ENCODE results near the gene SASH1. TPM values are rescaled to one million over a fixed set of nuclear protein-coding genes. Genes with fewer than 3 reads are reported as not detected.

The SASH1 gene
- total RNA-seq, 2 donors from 2014 or later, result 33.4 to 36.2 TPM

GRCh38 chr6:148523551-148523950, 180.9 kb downstream of the SASH1 start:
- DNase-seq (no peak), ATAC-seq (no peak)
- intact Hi-C loops (cut with DNase I), result no loop called here

GRCh38 chr6:148524471-148524882, 181.8 kb downstream of the SASH1 start:
- peak in 1 of 2 donors; percentile 44 for ATAC-seq
- intact Hi-C loops (cut with DNase I), result no loop called here
- DNase-seq, result no peak

GRCh38 chr6:148524976-148525375, 182.3 kb downstream of the SASH1 start:
- intact Hi-C loops (cut with DNase I), result no loop called here
- ATAC-seq, result peak in 1 of 2 donors; percentile 42
- no peak for DNase-seq

DNA sequence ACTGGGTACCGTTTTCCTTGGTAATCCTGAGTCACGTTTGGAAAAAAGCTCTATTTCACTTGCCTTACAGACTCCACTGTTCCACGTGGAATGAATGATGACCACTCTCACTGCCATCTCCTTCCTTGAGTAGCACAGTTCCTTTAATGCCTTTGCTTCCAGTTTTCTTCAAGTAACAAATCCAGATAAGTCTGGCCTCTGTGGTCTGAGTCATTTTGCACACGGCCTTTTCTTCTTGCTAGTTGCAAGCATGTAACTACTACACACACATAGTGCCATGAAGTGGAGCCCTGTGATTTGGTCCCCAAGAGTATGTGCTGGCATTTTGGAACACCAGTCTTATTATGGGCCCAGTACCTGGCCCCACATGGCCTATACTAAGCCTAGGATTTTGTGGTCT, 182.8 kb downstream of the SASH1 start:
- DNase-seq, result no peak
- ATAC-seq, result peak in 1 of 2 donors; percentile 27
- intact Hi-C loops (cut with DNase I), result no loop called here

DNA sequence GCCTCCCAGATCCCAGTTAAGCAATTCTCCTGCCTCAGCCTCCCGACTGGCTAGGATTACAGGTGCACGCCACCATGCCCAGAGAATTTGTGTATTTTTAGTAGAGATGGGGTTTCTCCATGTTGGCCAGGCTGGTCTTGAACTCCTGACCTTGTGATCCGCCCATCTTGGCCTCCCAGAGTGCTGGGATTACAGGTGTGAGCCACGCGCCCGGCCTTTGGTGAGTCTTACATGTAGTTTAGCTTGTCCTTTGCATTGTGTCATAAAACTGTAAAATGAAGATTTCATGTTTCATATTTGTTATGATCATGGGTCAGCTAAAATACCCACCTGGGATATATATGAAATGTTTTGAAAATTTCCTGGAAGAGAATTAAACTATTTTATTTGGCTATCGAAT, 183.5 kb downstream of the SASH1 start:
- DNase-seq (no peak), ATAC-seq (no peak)
- intact Hi-C loops (cut with DNase I), result no loop called here

DNA sequence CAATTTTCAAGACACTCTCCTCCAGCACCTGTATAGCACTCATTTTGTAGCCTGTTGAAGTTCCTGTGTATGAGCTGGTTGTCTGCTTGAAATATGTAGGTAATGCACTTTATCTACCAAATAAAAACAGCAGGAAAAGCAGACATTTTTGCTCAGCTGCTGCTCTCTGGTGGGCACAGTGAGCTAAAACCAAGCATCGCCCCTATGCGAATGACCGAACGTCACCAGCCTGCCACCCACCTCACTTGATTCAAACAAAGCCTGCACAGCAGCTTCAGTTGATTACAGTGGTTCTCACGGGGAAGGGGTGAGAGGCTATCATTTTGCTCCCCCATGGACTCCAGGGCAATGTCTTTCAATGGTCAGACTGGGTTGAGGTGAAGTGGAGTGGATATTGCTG, 185.7 kb downstream of the SASH1 start:
- ATAC-seq (no peak), DNase-seq (no peak)
- intact Hi-C loops (cut with DNase I), result no loop called here

GRCh38 chr6:148529010-148529409, 186.4 kb downstream of the SASH1 start:
- no peak for DNase-seq
- ATAC-seq, result no peak
- intact Hi-C loops (cut with DNase I), result no loop called here

DNA sequence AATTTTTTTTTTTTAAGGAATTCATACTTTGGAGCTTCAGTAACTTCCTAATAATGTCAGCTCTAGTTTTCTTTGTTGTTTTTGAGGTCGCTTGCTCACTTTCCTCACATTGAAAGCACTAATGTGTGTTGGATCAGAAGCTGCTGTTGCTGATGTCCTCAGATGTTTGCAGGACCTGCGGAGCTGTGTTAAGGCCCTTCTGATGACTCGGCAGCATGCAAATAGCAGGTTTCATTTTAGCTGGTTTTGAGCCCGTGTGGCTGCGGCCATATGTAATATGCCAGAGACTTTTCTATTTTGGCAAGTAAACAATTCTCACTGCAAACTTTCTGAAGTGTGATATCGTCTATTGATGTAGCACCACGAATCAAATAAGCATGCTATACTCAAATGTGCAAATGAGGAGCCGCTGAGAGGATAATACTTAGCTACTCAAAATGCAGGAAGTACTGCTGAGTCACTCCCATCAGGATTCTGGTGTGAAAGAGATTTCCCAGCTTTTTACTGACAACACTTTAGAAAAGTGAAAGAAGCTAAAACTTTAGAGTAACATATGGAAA, 187.8 kb downstream of the SASH1 start:
- intact Hi-C loops (cut with DNase I), result no loop called here
- DNase-seq (no peak), ATAC-seq (peak; percentile 50 to 65)

DNA sequence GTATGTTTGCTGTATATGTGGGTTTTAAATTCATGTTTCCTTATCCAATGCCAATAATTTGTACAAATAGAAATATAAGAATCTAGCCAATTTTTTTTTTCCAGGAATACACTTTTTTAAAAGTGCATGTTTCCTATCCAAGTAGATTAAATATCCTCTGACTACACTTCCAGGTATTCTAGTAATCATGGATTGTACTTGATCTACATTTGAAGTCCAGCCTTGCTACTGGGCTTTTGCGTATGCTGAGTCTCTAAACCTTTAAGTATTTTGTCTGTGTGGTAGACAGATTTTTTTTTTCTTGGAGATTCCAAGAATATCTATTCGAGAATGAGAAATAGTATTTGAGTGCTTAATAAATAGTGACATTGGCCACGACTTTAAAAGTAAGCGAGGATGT, 188.3 kb downstream of the SASH1 start:
- no peak for ATAC-seq
- intact Hi-C loops (cut with DNase I), result no loop called here
- DNase-seq, result no peak

DNA sequence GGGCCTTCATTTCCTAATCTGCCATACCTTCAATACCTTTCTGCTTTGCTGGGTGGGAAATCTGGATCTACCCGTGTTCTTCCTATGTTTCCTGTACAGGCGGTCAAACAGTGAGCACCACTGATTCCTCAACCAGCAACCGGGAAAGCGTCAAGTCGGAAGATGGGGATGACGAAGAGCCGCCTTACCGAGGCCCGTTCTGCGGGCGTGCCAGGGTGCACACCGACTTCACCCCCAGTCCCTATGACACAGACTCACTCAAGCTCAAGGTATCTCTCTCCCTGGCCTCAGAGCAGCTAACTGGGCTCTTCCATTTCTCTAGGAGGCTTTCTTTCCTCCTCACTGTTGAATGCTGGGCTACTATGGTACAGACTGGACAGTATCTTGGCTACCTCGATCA, 190.1 kb downstream of the SASH1 start:
- DNase-seq (no peak), ATAC-seq (no peak)
- intact Hi-C loops (cut with DNase I), result no loop called here

DNA sequence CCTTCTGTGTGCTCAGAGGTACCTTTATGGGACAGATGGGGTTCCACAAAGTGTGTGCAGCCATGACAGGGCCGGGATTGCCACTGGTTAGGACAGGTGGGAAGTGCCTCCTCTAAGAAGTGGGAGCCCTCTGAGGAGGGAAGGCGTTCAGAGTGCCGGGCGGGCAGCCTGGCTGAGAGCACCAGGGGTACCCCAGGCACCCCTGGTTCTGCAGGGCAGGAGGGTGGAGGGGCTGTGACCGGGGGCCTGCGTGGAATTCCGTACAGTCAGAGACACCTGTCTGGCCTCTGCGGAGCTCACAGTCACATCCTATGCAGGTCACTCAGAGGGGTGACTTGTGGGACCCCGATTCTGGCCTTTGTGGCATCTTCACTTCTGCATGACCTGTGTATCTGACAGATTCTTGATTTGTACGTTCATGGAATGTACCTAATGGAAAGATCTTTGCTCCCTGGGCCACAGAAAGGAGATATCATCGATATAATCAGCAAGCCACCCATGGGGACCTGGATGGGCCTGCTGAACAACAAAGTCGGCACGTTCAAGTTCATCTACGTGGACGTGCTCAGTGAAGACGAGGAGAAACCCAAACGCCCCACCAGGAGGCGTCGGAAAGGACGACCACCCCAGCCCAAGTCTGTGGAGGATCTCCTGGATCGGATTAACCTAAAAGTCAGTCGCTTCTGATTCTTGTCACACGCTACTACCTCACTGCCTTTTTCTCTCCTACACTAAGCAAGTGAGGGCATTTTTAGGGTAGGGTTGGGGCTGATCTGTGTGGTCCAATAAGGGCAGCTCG, 190.9 kb downstream of the SASH1 start:
- no peak for DNase-seq
- intact Hi-C loops (cut with DNase I), result no loop called here
- ATAC-seq, result no peak

GRCh38 chr6:148534871-148535270, 192.2 kb downstream of the SASH1 start:
- no peak for DNase-seq
- ATAC-seq, result no peak
- intact Hi-C loops (cut with DNase I), result no loop called here

GRCh38 chr6:148535381-148535780, 192.7 kb downstream of the SASH1 start:
- no peak for ATAC-seq
- intact Hi-C loops (cut with DNase I), result no loop called here

DNA sequence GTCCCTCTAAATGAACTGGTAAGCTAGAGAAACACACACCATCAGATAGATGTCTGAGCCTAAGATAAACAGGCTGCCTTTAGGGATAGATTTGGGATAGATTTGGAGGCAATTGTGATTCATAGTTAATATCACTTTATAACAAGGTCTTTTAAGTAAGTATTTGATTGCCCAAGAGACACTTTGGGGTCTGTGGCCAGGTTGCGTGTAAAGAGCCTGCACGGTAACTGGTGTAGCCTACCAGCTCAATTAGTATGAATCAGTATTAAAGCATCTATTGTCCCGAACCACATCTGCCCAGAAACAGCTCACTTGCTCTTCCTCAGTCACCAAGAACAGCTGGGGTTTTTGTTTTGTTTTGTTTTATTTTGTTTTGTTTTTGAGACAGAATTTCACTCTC, 193.3 kb downstream of the SASH1 start:
- intact Hi-C loops (cut with DNase I), result no loop called here
- DNase-seq, result no peak
- ATAC-seq, result no peak

More at GRCh38 chr6:148535381-148535780, 192.7 kb downstream of the SASH1 start:
- no peak for DNase-seq

DNA sequence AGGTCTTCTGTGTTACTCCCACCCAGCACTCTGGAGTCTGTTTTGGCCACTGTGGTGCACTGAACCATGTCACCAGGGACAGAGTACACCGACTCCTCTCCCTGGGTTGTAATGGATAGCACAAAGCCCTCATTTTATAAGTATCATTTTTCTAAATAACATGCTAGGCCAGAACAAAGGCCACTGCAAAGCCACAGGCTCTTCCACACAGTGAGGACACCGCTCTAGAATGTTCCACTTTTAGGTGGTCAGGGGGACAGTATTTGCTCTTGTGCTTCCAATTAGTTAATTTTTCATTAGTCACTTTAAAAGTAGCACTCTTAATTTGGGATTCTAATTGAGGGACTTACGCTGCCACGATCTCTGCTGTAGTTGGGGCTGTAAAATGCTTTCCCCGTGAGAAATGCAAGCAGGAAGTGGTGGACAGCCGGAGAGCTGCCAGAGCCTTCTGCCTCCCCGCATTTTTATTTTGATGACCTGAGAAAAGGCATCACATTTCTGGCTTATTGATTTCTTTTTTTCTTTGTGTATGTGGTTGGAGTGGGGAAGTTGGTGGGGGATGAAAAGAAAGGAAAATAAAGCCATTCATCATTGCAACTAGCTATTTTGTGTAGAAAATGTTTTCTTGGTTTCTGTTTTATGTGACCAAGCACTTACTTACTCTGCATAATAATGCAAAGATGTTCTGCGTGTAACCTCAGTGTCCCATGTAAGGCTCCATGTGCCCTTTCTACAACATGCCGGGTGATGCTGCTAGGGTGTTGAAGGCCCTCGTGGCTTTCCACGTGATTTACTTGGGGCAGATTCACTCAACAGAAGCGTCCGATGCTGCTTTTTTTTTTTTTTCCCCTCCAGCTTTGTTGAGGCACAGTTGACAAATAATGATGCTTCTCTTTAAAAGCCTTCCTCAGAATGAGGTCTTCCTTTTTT, 195.9 kb downstream of the SASH1 start:
- intact Hi-C loops (cut with DNase I), result no loop called here
- ATAC-seq (peak; percentile 15 to 50), DNase-seq (no peak)

DNA sequence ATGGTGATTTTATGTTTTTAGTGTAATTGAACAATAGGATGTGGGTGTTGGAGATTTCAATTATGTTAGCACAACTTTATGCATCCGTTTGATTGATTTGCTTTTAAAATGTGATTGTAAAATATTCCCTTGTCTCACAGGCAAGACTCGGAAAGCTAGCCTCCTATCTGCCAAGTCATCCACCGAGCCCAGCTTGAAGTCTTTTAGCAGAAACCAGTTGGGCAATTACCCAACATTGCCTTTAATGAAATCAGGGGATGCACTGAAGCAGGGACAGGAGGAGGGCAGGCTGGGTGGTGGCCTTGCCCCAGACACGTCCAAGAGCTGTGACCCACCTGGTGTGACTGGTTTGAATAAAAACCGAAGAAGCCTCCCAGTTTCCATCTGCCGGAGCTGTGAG, 200.9 kb downstream of the SASH1 start:
- intact Hi-C loops (cut with DNase I), result no loop called here
- DNase-seq (no peak), ATAC-seq (no peak)

- DNase-seq (no peak), ATAC-seq (peak in 1 of 2 donors; percentile 12)
- intact Hi-C loops (cut with DNase I), result no loop called here
Measured at GRCh38 chr6:148544421-148544820, 201.8 kb downstream of the SASH1 start.

DNA sequence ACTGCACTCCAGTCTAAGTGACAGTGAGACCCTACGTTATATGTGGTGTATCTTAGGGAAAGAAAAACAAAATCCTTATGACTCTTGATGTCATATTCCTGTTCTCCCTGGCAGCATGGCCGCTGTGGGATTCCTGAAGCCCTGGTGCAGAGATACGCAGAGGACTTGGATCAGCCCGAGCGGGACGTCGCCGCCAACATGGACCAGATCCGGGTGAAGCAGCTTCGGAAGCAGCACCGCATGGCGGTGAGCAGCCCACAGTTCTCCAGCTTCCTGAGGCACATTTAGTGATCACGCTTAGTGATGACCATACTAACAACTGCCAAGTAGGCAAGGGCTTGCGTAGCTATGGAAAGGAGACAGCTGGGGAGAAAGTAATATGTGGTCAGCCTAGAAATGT, 203.3 kb downstream of the SASH1 start:
- ATAC-seq (no peak), DNase-seq (no peak)
- intact Hi-C loops (cut with DNase I), result no loop called here

DNA sequence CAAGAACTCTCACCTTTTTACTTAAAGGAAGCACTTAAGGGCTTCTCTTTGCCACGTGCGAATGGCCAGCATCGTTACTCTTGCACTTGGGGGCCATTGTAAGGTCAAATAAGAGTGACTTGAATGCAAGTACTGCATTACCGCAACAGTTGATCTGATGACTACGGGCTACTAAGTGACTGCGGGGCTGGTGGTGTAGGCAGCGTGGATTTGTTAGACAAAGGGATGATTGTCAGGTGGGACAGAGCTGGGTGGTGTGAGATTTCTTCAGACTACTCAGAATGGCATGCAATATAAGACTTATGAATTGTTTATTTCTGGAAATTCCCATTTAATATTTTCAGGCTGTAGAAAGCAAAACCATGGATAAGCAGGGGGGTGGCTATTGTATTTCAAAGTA, 204.5 kb downstream of the SASH1 start:
- DNase-seq, result no peak
- intact Hi-C loops (cut with DNase I), result no loop called here
- no peak for ATAC-seq

Data from left cardiac atrium (tissue), 4 donors.